Measurements from ENCODE around the gene CCL28.
A peak's percentile ranks its signal among the peaks of the same experiment; 100 is the strongest.

The CCL28 gene

GRCh38 chr5:43396762-43397304 is 15.4 kb downstream of the CCL28 start:
- ChIA-PET CTCF (interaction anchor here (1.2 to 2.4 kb wide), 3 partner anchors 7 to 487 kb away, joined by 3 to 9 read pairs (median 6); partner anchors contain the start of gene TMEM267), POLR2A (interaction anchor here (0.5 to 0.9 kb wide), 2 partner anchors 15 to 262 kb away, joined by 3 read pairs; no protein-coding TSS in a partner anchor)
- DNase-seq (ENCODE audit: extremely low spot score), result peak; percentile 76
- TF ChIP-seq, protein P1, sequence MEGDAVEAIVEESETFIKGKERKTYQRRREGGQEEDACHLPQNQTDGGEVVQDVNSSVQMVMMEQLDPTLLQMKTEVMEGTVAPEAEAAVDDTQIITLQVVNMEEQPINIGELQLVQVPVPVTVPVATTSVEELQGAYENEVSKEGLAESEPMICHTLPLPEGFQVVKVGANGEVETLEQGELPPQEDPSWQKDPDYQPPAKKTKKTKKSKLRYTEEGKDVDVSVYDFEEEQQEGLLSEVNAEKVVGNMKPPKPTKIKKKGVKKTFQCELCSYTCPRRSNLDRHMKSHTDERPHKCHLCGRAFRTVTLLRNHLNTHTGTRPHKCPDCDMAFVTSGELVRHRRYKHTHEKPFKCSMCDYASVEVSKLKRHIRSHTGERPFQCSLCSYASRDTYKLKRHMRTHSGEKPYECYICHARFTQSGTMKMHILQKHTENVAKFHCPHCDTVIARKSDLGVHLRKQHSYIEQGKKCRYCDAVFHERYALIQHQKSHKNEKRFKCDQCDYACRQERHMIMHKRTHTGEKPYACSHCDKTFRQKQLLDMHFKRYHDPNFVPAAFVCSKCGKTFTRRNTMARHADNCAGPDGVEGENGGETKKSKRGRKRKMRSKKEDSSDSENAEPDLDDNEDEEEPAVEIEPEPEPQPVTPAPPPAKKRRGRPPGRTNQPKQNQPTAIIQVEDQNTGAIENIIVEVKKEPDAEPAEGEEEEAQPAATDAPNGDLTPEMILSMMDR (IDR thresholded peaks at IDR 0.05; ENCODE audit: control extremely low read depth, extremely low read depth, low read depth, missing control alignments), result no peak

DNA sequence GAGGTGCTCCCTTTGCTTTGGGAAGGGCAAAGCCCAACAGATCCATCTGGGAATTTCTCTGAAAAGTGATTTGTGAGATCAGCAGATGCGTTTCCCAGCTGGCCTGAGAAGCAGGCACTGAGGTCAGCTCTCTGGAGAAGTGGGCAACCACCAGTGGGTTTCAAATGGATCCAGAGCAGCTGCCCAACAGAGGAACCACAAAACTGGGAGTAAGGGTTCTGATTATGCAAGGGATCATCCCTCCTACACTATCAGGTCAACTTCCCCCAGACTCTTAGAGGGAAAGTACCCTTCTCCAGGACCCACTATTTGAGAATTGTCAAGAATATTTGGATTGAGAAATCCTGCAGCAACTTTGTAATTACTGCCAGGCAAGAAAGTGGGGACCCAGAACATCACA is 21.7 kb downstream of the CCL28 start:
- CTCF ChIA-PET, result interaction anchor here (0.6 to 5.7 kb wide), 46 partner anchors 7 to 483 kb away, joined by 3 to 32 read pairs (median 5); partner anchors contain the start of genes CCL28, HMGCS1, TMEM267 and ZNF131
- TF ChIP-seq, protein P1 (IDR thresholded peaks at IDR 0.05; ENCODE audit: control extremely low read depth, extremely low read depth, low read depth, missing control alignments), result no peak
- POLR2A ChIA-PET, result no interaction called here

GRCh38 chr5:43389679-43390329 is 22.4 kb downstream of the CCL28 start:
- TF ChIP-seq, protein P1 (IDR thresholded peaks at IDR 0.05; ENCODE audit: control extremely low read depth, extremely low read depth, low read depth, missing control alignments), result peak; percentile 58
- ChIA-PET CTCF (interaction anchor here (0.6 to 5.7 kb wide), 53 partner anchors 8 to 483 kb away, joined by 3 to 32 read pairs (median 5); partner anchors contain the start of genes CCL28, HMGCS1, TMEM267 and ZNF131), POLR2A (no interaction called here)
- peak; percentile 68 for DNase-seq (ENCODE audit: extremely low spot score)

More for the DNA sequence above, 21.7 kb downstream of the CCL28 start:
- no peak for DNase-seq (ENCODE audit: extremely low spot score)

DNA sequence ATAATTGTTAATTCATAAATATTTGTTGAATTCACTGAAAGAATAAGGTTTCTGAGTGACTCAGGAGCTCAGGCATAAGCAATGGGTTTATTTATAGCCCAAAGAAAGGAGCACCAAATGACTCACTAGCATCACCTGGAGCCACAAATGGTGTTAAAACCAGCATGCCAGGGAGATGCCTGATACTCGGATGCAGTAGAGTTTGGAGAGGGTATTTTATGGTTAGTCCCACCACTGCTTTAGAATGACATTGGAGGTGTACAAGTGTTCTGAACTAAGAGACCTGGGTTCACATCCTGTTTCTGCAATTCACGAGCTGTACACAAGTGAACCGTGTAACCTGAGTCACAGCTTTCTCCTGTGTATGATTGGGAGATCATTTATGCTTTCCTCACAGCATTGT is 25.2 kb downstream of the CCL28 start:
- CTCF ChIA-PET, result interaction anchor here (0.8 to 5.7 kb wide), 5 partner anchors 10 to 280 kb away, joined by 3 to 32 read pairs (median 3); no protein-coding TSS in a partner anchor
- TF ChIP-seq, protein P1 (IDR thresholded peaks at IDR 0.05; ENCODE audit: control extremely low read depth, extremely low read depth, low read depth, missing control alignments), result no peak
- DNase-seq (ENCODE audit: extremely low spot score), result peak; percentile 30
- POLR2A ChIA-PET, result interaction anchor here (2.2 kb wide), 1 partner anchor 75 kb away, joined by 6 read pairs; no protein-coding TSS in a partner anchor

DNA sequence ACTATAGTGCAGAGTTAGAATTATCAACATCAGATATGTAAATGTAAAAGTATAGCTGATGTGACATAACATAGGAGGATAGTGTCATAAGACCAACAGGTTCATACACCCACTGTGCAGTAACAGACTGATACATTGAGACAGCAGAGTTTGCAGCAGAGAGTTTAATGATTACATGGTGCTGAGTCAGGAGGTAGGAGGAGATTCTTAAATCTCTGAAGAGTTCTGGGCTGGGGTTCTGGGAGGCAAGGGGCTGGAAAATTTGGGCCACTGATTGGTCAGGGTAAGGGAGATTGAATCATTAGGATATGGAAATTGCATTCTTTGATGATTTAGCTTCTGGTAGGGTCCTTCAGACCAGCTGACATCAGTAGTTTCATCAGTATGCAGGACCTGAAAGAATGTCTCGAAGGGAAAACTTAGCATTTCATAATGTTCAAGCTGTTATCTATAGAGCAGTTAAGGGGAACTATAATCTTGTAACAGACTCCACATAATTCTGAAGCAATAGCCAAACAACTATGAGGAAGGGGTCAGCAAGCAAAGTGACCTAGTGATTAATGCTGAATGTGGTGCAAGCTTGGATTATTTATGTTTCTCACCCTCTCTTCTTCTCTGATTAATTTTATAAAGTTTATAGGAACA is 35.6 kb downstream of the CCL28 start:
- ChIA-PET CTCF (interaction anchor here (0.9 to 1.5 kb wide), 2 partner anchors 10 to 272 kb away, joined by 3 to 4 read pairs; no protein-coding TSS in a partner anchor), POLR2A (no interaction called here)
- TF ChIP-seq, protein P1 (IDR thresholded peaks at IDR 0.05; ENCODE audit: control extremely low read depth, extremely low read depth, low read depth, missing control alignments), result no peak
- DNase-seq (ENCODE audit: extremely low spot score), result no peak

GRCh38 chr5:43371821-43372220 is 40.4 kb downstream of the CCL28 start:
- TF ChIP-seq, protein P1 (IDR thresholded peaks at IDR 0.05; ENCODE audit: control extremely low read depth, extremely low read depth, low read depth, missing control alignments), result no peak
- POLR2A ChIA-PET, result no interaction called here
- no peak for DNase-seq (ENCODE audit: extremely low spot score)
- CTCF ChIA-PET, result interaction anchor here (1.0 to 4.2 kb wide), 2 partner anchors 18 to 32 kb away, joined by 3 to 24 read pairs; no protein-coding TSS in a partner anchor
